SU-DHL-6 (cell line): ENCODE measurements around the gene CARMIL1.
A peak's percentile ranks its signal among the peaks of the same experiment; 100 is the strongest.

Source experiments
- H2AFZ ChIP-seq: fragments of 200-600 bp; sonication (generic); 2 replicates; pipeline ENCODE4 v1.6.1; 2014; ENCODE audit warnings: low read depth, mild to moderate bottlenecking, moderate library complexity, mixed read lengths, antibody characterized with exemption, low read length; ENCODE audit not compliant: severe bottlenecking
- H3F3A ChIP-seq: fragments of 200-600 bp; shearing (Covaris generic); 2 replicates; pipeline ENCODE4 v1.6.0; 2016; ENCODE audit warnings: antibody characterized with exemption, mild to moderate bottlenecking; ENCODE audit not compliant: insufficient read depth
- H3K27ac ChIP-seq: fragments of 200-600 bp; sonication (generic); 2 replicates; pipeline ENCODE4 v1.5.1; 2016; ENCODE audit warnings: low read depth, mild to moderate bottlenecking, low read length, moderate library complexity, mixed read lengths
- H3K27me3 ChIP-seq: fragments of 200-600 bp; sonication (generic), shearing (Covaris generic); 2 replicates; pipeline ENCODE4 v1.6.0; 2014; ENCODE audit warnings: mild to moderate bottlenecking, low read length
- H3K36me3 ChIP-seq: fragments of 200-600 bp; sonication (generic); 2 replicates; pipeline ENCODE4 v1.6.1; 2014; ENCODE audit warnings: mild to moderate bottlenecking, low read length, mixed read lengths
- H3K4me2 ChIP-seq: fragments of 300-600, 200-600 bp; shearing (Covaris generic), sonication (generic); 2 replicates; pipeline ENCODE4 v1.6.0; 2014; ENCODE audit warnings: low read length, low read depth, mild to moderate bottlenecking; ENCODE audit not compliant: poor library complexity, severe bottlenecking
- H3K4me3 ChIP-seq: fragments of 200-600 bp; sonication (generic); 2 replicates; pipeline ENCODE4 v1.5.1; 2014; ENCODE audit warnings: antibody characterized with exemption, low read length, mild to moderate bottlenecking, mixed read lengths; ENCODE audit not compliant: insufficient read depth, poor library complexity, severe bottlenecking
- H3K79me2 ChIP-seq: fragments of 200-600 bp; sonication (generic); 2 replicates; pipeline ENCODE4 v1.6.1; 2014; ENCODE audit warnings: mild to moderate bottlenecking, low read length, moderate library complexity; ENCODE audit not compliant: insufficient read depth
- H3K9ac ChIP-seq: fragments of 200-600 bp; sonication (generic); 2 replicates; pipeline ENCODE4 v1.7.0; 2014; ENCODE audit warnings: mild to moderate bottlenecking, low read length
- H3K9me2 ChIP-seq: fragments of 200-600 bp; sonication (generic); replicated peaks from 2 replicates; pipeline ENCODE4 v1.6.1; 2014; ENCODE audit warnings: low read length; ENCODE audit not compliant: insufficient read depth
- H3K9me3 ChIP-seq: fragments of 200-600 bp; sonication (generic); 2 replicates; pipeline ENCODE4 v1.6.1; 2014; ENCODE audit warnings: low read length, mixed read lengths; ENCODE audit not compliant: insufficient read depth
- H4K20me1 ChIP-seq: fragments of 200-600 bp; sonication (generic); 2 replicates; pipeline ENCODE4 v1.6.1; 2014; ENCODE audit warnings: low read depth, mild to moderate bottlenecking, antibody characterized with exemption, low read length, moderate library complexity, mixed read lengths
- EZH2phosphoT487 ChIP-seq: fragments of 200-600 bp; sonication (generic), shearing (Covaris generic); conservative IDR thresholded peaks from 2 replicates; pipeline ENCODE4 v1.6.1; 2018; ENCODE audit warnings: mild to moderate bottlenecking, antibody characterized with exemption, low read length, moderate library complexity, mixed read lengths
- TF ChIP-seq, protein P1 (sequence below): fragments of 200-600 bp; sonication (generic); IDR thresholded peaks from one replicate; pipeline ENCODE4 v1.5.1; 2017; ENCODE audit warnings: antibody characterized with exemption, mild to moderate bottlenecking, low read length, moderate library complexity; ENCODE audit not compliant: insufficient read depth, poor library complexity, severe bottlenecking

Gene CARMIL1

GRCh38 chr6:25402125-25402524, 123.0 kb downstream of the CARMIL1 start:
- no peak overlapping the region for H2AFZ ChIP-seq
- H3K4me2 ChIP-seq = no peak overlapping the region
- H3K27me3 ChIP-seq = no peaks in the 10 kb centered on the region
- H3K79me2 ChIP-seq = peaks cover 19% of the 10 kb centered on the region; the same call in 1 of the 2 replicates
- no peaks in the 10 kb centered on the region for H3K36me3 ChIP-seq
- no peak overlapping the region for H3K9ac ChIP-seq
- H4K20me1 ChIP-seq = no peaks in the 10 kb centered on the region
- H3F3A ChIP-seq = peaks cover 29% of the 10 kb centered on the region
- H3K4me3 ChIP-seq = no peak overlapping the region
- H3K9me2 ChIP-seq = no peaks in the 10 kb centered on the region
- 0 out of 2 replicates have a peak overlapping the region, but pooled peaks have one; percentile 3 for H3K27ac ChIP-seq
- TF ChIP-seq, protein P1, sequence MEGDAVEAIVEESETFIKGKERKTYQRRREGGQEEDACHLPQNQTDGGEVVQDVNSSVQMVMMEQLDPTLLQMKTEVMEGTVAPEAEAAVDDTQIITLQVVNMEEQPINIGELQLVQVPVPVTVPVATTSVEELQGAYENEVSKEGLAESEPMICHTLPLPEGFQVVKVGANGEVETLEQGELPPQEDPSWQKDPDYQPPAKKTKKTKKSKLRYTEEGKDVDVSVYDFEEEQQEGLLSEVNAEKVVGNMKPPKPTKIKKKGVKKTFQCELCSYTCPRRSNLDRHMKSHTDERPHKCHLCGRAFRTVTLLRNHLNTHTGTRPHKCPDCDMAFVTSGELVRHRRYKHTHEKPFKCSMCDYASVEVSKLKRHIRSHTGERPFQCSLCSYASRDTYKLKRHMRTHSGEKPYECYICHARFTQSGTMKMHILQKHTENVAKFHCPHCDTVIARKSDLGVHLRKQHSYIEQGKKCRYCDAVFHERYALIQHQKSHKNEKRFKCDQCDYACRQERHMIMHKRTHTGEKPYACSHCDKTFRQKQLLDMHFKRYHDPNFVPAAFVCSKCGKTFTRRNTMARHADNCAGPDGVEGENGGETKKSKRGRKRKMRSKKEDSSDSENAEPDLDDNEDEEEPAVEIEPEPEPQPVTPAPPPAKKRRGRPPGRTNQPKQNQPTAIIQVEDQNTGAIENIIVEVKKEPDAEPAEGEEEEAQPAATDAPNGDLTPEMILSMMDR = no peak
- no peak for TF ChIP-seq EZH2phosphoT487
- no peaks in the 10 kb centered on the region for H3K9me3 ChIP-seq

GRCh38 chr6:25403150-25403549, 124.0 kb downstream of the CARMIL1 start:
- Histone ChIP-seq H3K9ac (no peak overlapping the region), H3F3A (peaks cover 39% of the 10 kb centered on the region), H3K9me3 (no peaks in the 10 kb centered on the region), H2AFZ (no peak overlapping the region), H3K9me2 (no peaks in the 10 kb centered on the region), H3K4me2 (no peak overlapping the region), H3K27ac (peak overlapping the region; percentile 10; the same call in 1 of the 2 replicates), H3K4me3 (no peak overlapping the region), H4K20me1 (no peaks in the 10 kb centered on the region), H3K27me3 (no peaks in the 10 kb centered on the region), H3K79me2 (peaks cover 19% of the 10 kb centered on the region; the same call in 1 of the 2 replicates), H3K36me3 (no peaks in the 10 kb centered on the region)
- TF ChIP-seq, protein P1 = no peak
- TF ChIP-seq EZH2phosphoT487 = no peak

- no peak for TF ChIP-seq EZH2phosphoT487
- TF ChIP-seq, protein P1 = no peak
- H3K27ac ChIP-seq = peak overlapping the region; percentile 86
- H3K79me2 ChIP-seq = peaks cover 24% of the 10 kb centered on the region; the same call in 1 of the 2 replicates
- H3K4me3 ChIP-seq = peak overlapping the region; percentile 17
- no peaks in the 10 kb centered on the region for H3K27me3 ChIP-seq
- H4K20me1 ChIP-seq = no peaks in the 10 kb centered on the region
- no peaks in the 10 kb centered on the region for H3K36me3 ChIP-seq
- peak overlapping the region; percentile 32 for H3K9ac ChIP-seq
- peaks cover 44% of the 10 kb centered on the region for H3F3A ChIP-seq
- H2AFZ ChIP-seq = no peak overlapping the region
- no peaks in the 10 kb centered on the region for H3K9me2 ChIP-seq
- no peaks in the 10 kb centered on the region for H3K9me3 ChIP-seq
- H3K4me2 ChIP-seq = peak overlapping the region; percentile 85
Observed at GRCh38 chr6:25404091-25404490, 124.9 kb downstream of the CARMIL1 start.
